GM12878 (cell line): ENCODE data around the gene ELL2.

ENCODE experiments used
- ASH2L ChIP-seq: fragments of 300-600, 200-600 bp; sonication (generic); IDR thresholded peaks from 2 replicates; pipeline ENCODE4 v1.6.1; 2017; ENCODE audit warnings: low read depth, mild to moderate bottlenecking, borderline replicate concordance
- BCL11A ChIP-seq: IDR thresholded peaks from 2 replicates; pipeline ENCODE4 v1.6.1; 2011; ENCODE audit warnings: low read depth, low read length
- CBX3 ChIP-seq: fragments of 200-600 bp; sonication (generic); IDR thresholded peaks from 2 replicates; pipeline ENCODE4 v1.6.1; 2016; ENCODE audit warnings: low read depth, borderline replicate concordance
- CREB1 ChIP-seq: IDR thresholded peaks from 2 replicates; pipeline ENCODE4 v1.6.1; 2012; ENCODE audit warnings: low read depth, mild to moderate bottlenecking, inconsistent platforms
- CTCF ChIP-seq, 3 experiments: IDR thresholded peaks in 2 of 3; conservative IDR thresholded peaks in 1 of 3; 2 replicates each; pipeline ENCODE4 v1.5.1; 2011; ENCODE audit warnings: low read depth in 3 of 3, low read length in 3 of 3, mild to moderate bottlenecking in 3 of 3, control low read depth in 2 of 3, moderate library complexity in 2 of 3, inconsistent platforms in 1 of 3, mixed read lengths in 1 of 3; ENCODE audit not compliant: control insufficient read depth in 2 of 3, insufficient read depth in 1 of 3; ENCODE audit errors: extremely low read depth in 1 of 3
- HDAC2 ChIP-seq: fragments of 200-600 bp; sonication (generic); IDR thresholded peaks from 2 replicates; pipeline ENCODE4 v1.6.1; 2017
- NKRF ChIP-seq: fragments of 450-650 bp; conservative IDR thresholded peaks from 2 replicates; pipeline ENCODE4 v1.6.1; 2017; ENCODE audit warnings: mild to moderate bottlenecking, moderate library complexity
- POLR2A ChIP-seq: IDR thresholded peaks from 2 replicates; pipeline ENCODE4 v1.6.1; 2011; ENCODE audit warnings: low read depth, mild to moderate bottlenecking, low read length
- REST ChIP-seq: IDR thresholded peaks from 2 replicates; pipeline ENCODE4 v1.6.1; 2012; ENCODE audit warnings: mild to moderate bottlenecking, low read depth, low read length
- SP1 ChIP-seq: IDR thresholded peaks from one replicate; pipeline ENCODE4 v1.6.1; 2011; ENCODE audit warnings: low read depth, low read length
- SUZ12 ChIP-seq: fragments of 200-600 bp; sonication (generic); IDR thresholded peaks from one replicate; pipeline ENCODE4 v1.6.1; 2018; ENCODE audit warnings: antibody characterized with exemption, mild to moderate bottlenecking; ENCODE audit not compliant: unreplicated experiment
- TAF1 ChIP-seq: IDR thresholded peaks from 2 replicates; pipeline ENCODE4 v1.6.1; 2011; ENCODE audit warnings: mild to moderate bottlenecking, low read depth, low read length, borderline replicate concordance
- ZNF622 ChIP-seq: fragments of 450-650 bp; IDR thresholded peaks from 2 replicates; pipeline ENCODE4 v1.6.1; 2017; ENCODE audit warnings: mild to moderate bottlenecking, inconsistent platforms

GRCh38 chr5:95856501-95856981 is 105.1 kb downstream of the ELL2 start:
- TF ChIP-seq POLR2A: no peak
- TF ChIP-seq BCL11A: no peak
- no peak for TF ChIP-seq HDAC2
- no peak for TF ChIP-seq ASH2L
- no peak for TF ChIP-seq TAF1
- TF ChIP-seq CTCF (IDR thresholded peaks at IDR 0.05 in 2 of 3, conservative IDR thresholded peaks at IDR 0.05 in 1 of 3; ENCODE audit: control insufficient read depth in 2 of 3, extremely low read depth in 1 of 3, insufficient read depth in 1 of 3, low read depth in 3 of 3, low read length in 3 of 3): no peak
- no peak for TF ChIP-seq NKRF
- no peak for TF ChIP-seq CBX3
- no peak for TF ChIP-seq CREB1
- no peak for TF ChIP-seq SP1
- no peak for TF ChIP-seq REST
- TF ChIP-seq ZNF622: no peak
- TF ChIP-seq SUZ12: no peak
